ENCODE results near the gene PIGU.

Gene PIGU

DNA sequence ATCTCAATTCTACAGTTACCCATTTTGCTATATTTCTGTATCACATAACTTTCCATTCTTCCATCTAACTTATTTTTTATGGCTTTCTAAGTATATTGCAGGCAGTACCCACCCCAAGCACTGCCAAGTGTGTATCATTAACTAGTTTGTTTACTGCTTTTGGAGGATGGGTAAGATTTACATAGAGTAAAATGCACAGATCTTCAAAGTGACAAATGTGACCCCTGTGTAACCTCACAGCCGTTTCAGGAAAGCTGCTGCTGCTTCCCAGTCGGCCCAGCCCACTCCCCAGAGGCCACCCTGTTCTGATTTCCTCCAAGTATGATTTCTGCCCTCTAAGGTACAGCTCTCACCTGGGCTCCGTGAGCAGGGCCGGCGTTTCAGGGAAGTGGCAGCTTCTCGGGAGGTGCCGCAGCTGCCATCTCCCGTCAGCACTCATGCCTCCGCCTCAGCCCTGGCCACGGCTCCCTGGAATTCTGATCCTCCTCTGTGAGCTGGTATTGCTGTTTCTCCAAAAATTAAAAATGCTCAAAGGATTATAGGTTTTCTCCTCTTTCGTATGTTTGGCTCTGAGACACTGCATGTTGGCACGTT is 133.3 kb downstream of the PIGU start:
- no peak overlapping the region for H3K4me3 ChIP-seq (ENCODE audit: low read depth in 1 of 2, low read length in 2 of 2)
- no peaks in the 10 kb centered on the region for H3K4me1 ChIP-seq (ENCODE audit: insufficient read depth, low read length)
- H3K9ac ChIP-seq (ENCODE audit: low read length) = no peak overlapping the region
- H3K36me3 ChIP-seq (ENCODE audit: insufficient read depth, low read length) = peaks cover 31% of the 10 kb centered on the region
- H3K9me3 ChIP-seq (ENCODE audit: low read length) = no peaks in the 10 kb centered on the region
- H3K27ac ChIP-seq (ENCODE audit: low read depth, low read length) = no peak overlapping the region
- H3K27me3 ChIP-seq (ENCODE audit: control insufficient read depth in 1 of 2, insufficient read depth in 2 of 2, low read length in 2 of 2) = no peaks in the 10 kb centered on the region

DNA sequence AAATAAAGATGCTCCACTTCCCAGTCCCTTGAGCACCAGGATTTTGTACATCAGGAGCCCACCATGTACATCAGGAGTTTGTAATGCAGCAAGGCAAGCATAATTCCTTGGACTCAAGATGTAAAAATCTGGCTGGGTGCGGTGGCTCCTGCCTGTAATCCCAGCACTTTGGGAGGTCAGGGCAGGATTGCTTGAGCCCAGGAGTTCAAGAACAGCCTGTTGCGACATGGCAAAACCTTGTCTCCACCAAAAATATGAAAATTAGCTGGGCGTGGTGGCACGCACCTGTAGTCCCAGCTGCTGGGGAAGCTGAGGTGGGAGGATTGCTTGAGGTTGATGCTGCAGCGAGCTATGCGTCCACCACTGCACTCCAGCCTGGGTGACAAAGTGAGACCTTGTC is 134.5 kb downstream of the PIGU start:
- no peaks in the 10 kb centered on the region for H3K4me1 ChIP-seq (ENCODE audit: insufficient read depth, low read length)
- H3K4me3 ChIP-seq (ENCODE audit: low read depth in 1 of 2, low read length in 2 of 2) = no peak overlapping the region
- no peak overlapping the region for H3K9ac ChIP-seq (ENCODE audit: low read length)
- peaks cover 36% of the 10 kb centered on the region for H3K36me3 ChIP-seq (ENCODE audit: insufficient read depth, low read length)
- H3K9me3 ChIP-seq (ENCODE audit: low read length) = no peaks in the 10 kb centered on the region
- no peaks in the 10 kb centered on the region for H3K27me3 ChIP-seq (ENCODE audit: control insufficient read depth in 1 of 2, insufficient read depth in 2 of 2, low read length in 2 of 2)
- no peak overlapping the region for H3K27ac ChIP-seq (ENCODE audit: low read depth, low read length)

DNA sequence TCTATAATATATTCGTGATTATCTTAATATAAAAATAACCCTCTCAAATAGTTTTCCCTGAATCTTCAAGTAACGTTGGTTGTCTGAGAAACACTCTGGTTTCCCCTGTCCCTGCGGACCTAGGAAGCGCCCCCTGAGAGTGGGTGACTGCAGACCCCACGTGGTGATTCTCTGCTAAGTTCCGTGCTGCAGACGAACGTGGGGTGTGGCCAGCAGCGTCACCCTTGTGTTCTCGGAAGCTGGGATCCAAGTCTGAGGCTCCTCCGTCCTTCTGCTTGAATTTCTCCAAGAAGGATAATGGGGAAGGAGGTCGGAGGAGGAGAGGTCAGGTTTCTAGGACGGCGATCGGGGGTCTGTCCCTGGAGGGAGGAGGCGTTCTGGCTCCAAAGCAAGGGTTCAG is 135.0 kb downstream of the PIGU start:
- Histone ChIP-seq H3K9me3 (ENCODE audit: low read length) (no peaks in the 10 kb centered on the region), H3K27ac (ENCODE audit: low read depth, low read length) (no peak overlapping the region), H3K4me1 (ENCODE audit: insufficient read depth, low read length) (no peaks in the 10 kb centered on the region), H3K4me3 (ENCODE audit: low read depth in 1 of 2, low read length in 2 of 2) (no peak overlapping the region), H3K27me3 (ENCODE audit: control insufficient read depth in 1 of 2, insufficient read depth in 2 of 2, low read length in 2 of 2) (no peaks in the 10 kb centered on the region), H3K36me3 (ENCODE audit: insufficient read depth, low read length) (peaks cover 41% of the 10 kb centered on the region), H3K9ac (ENCODE audit: low read length) (no peak overlapping the region)

DNA sequence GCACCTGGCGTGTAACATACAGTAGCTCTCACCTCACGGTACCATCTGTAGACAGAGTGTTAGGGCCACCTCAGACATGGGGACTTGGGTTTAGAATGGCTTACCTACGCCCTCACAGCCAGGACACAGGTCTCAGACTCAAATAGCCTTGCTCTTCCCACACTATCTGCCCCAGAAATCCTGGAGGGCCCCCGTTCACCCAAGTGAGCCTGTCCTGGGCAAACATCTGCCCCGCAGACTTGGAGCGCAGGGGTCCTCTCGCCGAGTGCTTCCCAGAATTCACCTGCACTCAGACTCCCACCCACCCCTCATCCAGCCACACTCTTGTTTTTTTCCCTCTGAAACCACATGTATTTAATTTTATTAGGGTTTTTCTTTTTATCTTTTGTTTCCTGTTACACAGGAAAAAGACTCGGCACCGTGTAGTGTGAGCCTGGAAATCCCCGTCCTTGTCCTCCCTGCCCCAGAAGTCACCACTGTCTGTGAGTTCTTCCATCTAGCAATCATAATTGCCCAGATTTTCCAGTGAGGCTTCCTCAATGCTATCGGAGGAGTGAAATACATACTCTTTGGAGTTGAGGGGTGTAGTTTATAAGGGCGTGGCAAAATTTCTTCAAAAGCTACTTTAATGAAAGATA is 135.5 kb downstream of the PIGU start:
- H3K4me3 ChIP-seq (ENCODE audit: low read depth in 1 of 2, low read length in 2 of 2) = no peak overlapping the region
- H3K27ac ChIP-seq (ENCODE audit: low read depth, low read length) = no peak overlapping the region
- H3K36me3 ChIP-seq (ENCODE audit: insufficient read depth, low read length) = peaks cover 45% of the 10 kb centered on the region

DNA sequence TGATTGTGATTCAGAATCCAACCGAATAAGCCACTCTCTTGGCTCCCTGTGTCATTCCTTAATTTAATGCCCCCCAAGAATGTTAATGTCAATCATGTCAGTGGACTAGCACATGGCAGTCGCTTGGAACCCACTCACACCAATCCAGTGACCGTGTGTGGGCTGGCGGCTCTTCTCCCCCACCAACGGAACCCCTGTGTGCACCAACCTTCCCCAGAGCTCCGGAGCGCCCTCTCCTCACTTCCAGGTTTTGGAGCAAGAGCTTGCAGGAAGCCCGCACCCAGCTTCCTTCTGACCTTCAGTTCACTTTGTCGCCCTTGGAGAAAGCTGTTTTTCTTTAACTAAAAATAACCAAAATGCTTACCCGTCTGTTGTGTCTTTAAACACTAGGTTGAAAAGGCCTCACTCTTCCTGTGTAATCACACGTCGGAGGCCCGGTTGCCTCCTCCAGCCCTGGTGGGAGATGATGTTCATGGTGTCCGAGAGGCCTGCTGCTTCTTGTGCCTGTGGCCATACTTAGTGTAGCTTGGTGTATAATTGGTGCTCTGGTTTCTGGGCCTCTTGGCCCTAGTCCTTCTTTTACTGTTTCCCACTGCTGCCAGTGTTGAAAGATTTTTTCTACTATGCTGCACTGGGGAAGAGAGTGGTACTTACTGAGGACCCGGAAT is 136.2 kb downstream of the PIGU start:
- Histone ChIP-seq H3K36me3 (ENCODE audit: insufficient read depth, low read length) (peaks cover 51% of the 10 kb centered on the region), H3K4me3 (ENCODE audit: low read depth in 1 of 2, low read length in 2 of 2) (no peak overlapping the region), H3K4me1 (ENCODE audit: insufficient read depth, low read length) (no peaks in the 10 kb centered on the region), H3K27ac (ENCODE audit: low read depth, low read length) (no peak overlapping the region), H3K27me3 (ENCODE audit: control insufficient read depth in 1 of 2, insufficient read depth in 2 of 2, low read length in 2 of 2) (no peaks in the 10 kb centered on the region), H3K9me3 (ENCODE audit: low read length) (no peaks in the 10 kb centered on the region), H3K9ac (ENCODE audit: low read length) (no peak overlapping the region)

More for the DNA sequence above, 135.5 kb downstream of the PIGU start:
- Histone ChIP-seq H3K9me3 (ENCODE audit: low read length) (no peaks in the 10 kb centered on the region), H3K27me3 (ENCODE audit: control insufficient read depth in 1 of 2, insufficient read depth in 2 of 2, low read length in 2 of 2) (no peaks in the 10 kb centered on the region), H3K4me1 (ENCODE audit: insufficient read depth, low read length) (no peaks in the 10 kb centered on the region), H3K9ac (ENCODE audit: low read length) (no peak overlapping the region)

DNA sequence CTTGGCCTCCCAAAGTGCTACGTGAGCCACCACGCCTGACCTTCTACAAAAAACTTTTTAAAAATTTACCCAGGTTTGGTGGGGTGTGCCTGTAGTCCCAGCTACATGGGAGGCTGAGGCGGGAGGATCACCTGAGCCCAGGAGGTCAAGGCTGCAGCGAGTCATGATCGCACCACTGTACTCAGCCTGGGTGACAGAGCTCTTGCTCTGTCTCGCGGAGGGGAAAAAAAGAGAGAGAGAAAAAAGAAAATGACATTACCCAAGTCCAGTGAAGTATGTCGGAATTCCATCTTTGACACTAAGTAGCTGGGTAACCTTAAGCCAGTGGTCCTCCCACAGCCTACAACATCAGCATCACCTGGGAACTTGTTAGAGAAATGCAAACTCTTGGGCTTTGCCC is 137.1 kb downstream of the PIGU start:
- H3K36me3 ChIP-seq (ENCODE audit: insufficient read depth, low read length) = peaks cover 61% of the 10 kb centered on the region
- no peak overlapping the region for H3K4me3 ChIP-seq (ENCODE audit: low read depth in 1 of 2, low read length in 2 of 2)
- no peaks in the 10 kb centered on the region for H3K27me3 ChIP-seq (ENCODE audit: control insufficient read depth in 1 of 2, insufficient read depth in 2 of 2, low read length in 2 of 2)
- H3K4me1 ChIP-seq (ENCODE audit: insufficient read depth, low read length) = no peaks in the 10 kb centered on the region
- no peak overlapping the region for H3K9ac ChIP-seq (ENCODE audit: low read length)
- no peaks in the 10 kb centered on the region for H3K9me3 ChIP-seq (ENCODE audit: low read length)
- no peak overlapping the region for H3K27ac ChIP-seq (ENCODE audit: low read depth, low read length)

DNA sequence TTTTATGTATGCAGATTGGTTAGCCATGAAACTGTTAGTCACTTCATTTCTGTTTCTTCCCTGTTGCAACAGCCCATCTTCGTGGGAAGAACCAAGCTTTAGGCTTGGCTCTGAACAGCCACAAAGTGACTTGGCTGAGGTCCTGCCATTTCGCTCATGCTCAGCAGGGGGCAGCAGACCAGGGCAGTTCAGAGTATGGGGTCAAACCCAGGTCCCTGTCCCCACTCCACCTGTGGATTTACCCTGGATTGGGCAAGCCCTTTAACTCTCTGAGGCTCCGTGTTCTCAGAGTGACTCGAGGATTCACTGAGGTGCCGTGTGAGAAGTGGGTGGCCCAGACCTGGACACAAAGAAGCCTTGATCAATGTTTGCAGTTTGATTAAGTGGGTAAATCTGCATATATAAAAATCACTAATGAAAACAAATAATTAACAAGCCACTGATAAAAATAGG is 138.2 kb downstream of the PIGU start:
- Histone ChIP-seq H3K4me1 (ENCODE audit: insufficient read depth, low read length) (no peaks in the 10 kb centered on the region), H3K27me3 (ENCODE audit: control insufficient read depth in 1 of 2, insufficient read depth in 2 of 2, low read length in 2 of 2) (no peaks in the 10 kb centered on the region), H3K9me3 (ENCODE audit: low read length) (no peaks in the 10 kb centered on the region), H3K4me3 (ENCODE audit: low read depth in 1 of 2, low read length in 2 of 2) (no peak overlapping the region), H3K27ac (ENCODE audit: low read depth, low read length) (no peak overlapping the region), H3K36me3 (ENCODE audit: insufficient read depth, low read length) (peaks cover 71% of the 10 kb centered on the region), H3K9ac (ENCODE audit: low read length) (no peak overlapping the region)

DNA sequence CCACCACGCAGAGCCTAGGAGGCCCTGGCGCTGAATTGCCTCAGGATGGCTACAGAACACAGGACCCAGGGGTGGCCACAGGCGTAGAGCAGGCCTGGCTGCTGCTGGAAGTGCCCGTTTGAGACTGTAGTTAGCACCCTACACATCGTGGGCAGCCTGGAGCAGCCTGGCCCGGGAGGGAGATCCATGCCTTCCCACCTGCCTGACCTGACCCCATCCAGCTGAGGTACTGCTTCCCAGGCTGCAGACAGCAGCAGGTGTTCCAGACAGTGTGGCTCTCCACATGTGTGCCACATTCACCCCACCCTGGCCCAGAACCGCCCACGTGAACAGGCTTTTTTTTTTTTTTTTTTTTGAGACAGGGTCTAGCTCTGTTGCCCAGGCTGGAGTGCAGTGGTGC is 139.2 kb downstream of the PIGU start:
- H3K4me3 ChIP-seq (ENCODE audit: low read depth in 1 of 2, low read length in 2 of 2) = no peak overlapping the region
- H3K27ac ChIP-seq (ENCODE audit: low read depth, low read length) = no peak overlapping the region
- no peaks in the 10 kb centered on the region for H3K27me3 ChIP-seq (ENCODE audit: control insufficient read depth in 1 of 2, insufficient read depth in 2 of 2, low read length in 2 of 2)
- H3K4me1 ChIP-seq (ENCODE audit: insufficient read depth, low read length) = no peaks in the 10 kb centered on the region
- H3K36me3 ChIP-seq (ENCODE audit: insufficient read depth, low read length) = peaks cover 71% of the 10 kb centered on the region
- no peak overlapping the region for H3K9ac ChIP-seq (ENCODE audit: low read length)
- H3K9me3 ChIP-seq (ENCODE audit: low read length) = no peaks in the 10 kb centered on the region

DNA sequence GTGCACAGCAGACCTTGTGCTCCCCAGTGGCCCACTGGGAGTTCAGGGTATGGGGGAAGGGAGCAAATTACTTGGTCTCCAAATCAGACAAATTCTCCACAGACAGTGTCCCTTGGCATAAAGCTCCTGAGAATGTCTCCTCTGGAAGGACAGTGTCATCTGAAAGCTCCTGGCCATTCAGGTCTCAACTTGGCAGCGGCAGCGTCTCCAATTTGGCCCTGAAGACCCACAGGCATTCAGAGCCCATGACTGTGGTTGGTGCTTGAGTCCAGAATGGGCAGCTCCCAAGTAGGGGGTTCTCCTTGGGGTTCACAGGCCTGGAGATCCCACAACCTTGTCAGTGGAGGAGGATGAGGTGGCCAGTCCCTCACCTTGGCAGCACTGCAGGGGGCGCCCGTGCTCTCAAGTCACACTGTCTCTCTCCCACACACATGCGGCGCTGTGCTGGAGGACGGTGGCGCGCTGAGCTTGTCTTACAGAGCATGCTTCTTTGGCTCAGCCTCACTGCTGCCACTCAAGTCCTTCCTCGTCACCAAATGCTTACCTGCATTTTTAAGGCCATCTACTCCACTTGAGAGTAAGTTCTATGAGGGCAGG is 140.0 kb downstream of the PIGU start:
- H3K4me1 ChIP-seq (ENCODE audit: insufficient read depth, low read length) = no peaks in the 10 kb centered on the region
- H3K4me3 ChIP-seq (ENCODE audit: low read depth in 1 of 2, low read length in 2 of 2) = no peak overlapping the region
- H3K9ac ChIP-seq (ENCODE audit: low read length) = no peak overlapping the region
- no peaks in the 10 kb centered on the region for H3K27me3 ChIP-seq (ENCODE audit: control insufficient read depth in 1 of 2, insufficient read depth in 2 of 2, low read length in 2 of 2)
- H3K27ac ChIP-seq (ENCODE audit: low read depth, low read length) = no peak overlapping the region
- no peaks in the 10 kb centered on the region for H3K9me3 ChIP-seq (ENCODE audit: low read length)
- peaks cover 70% of the 10 kb centered on the region for H3K36me3 ChIP-seq (ENCODE audit: insufficient read depth, low read length)

DNA sequence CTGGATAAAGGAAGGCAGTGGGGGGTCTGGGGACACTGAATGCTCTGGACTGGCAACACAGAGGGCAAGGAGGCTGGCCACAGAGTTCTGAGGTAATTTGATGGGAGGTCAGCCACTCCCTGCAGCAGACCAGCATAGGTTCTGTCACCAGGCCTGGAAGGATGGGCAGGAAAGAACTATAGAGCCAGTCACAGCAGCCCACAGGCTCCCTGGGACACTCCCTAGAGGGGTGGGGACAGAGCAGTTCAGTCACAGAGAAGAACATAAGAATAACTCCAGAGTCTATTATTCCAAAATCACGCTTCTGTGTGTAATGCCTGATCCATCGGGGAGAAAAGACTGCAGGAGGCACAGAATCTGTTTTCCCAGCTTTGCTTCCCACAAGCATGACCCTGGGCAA is 141.0 kb downstream of the PIGU start:
- Histone ChIP-seq H3K9me3 (ENCODE audit: low read length) (no peaks in the 10 kb centered on the region), H3K4me3 (ENCODE audit: low read depth in 1 of 2, low read length in 2 of 2) (no peak overlapping the region), H3K36me3 (ENCODE audit: insufficient read depth, low read length) (peaks cover 64% of the 10 kb centered on the region), H3K27me3 (ENCODE audit: control insufficient read depth in 1 of 2, insufficient read depth in 2 of 2, low read length in 2 of 2) (no peaks in the 10 kb centered on the region), H3K9ac (ENCODE audit: low read length) (no peak overlapping the region), H3K27ac (ENCODE audit: low read depth, low read length) (no peak overlapping the region), H3K4me1 (ENCODE audit: insufficient read depth, low read length) (no peaks in the 10 kb centered on the region)

DNA sequence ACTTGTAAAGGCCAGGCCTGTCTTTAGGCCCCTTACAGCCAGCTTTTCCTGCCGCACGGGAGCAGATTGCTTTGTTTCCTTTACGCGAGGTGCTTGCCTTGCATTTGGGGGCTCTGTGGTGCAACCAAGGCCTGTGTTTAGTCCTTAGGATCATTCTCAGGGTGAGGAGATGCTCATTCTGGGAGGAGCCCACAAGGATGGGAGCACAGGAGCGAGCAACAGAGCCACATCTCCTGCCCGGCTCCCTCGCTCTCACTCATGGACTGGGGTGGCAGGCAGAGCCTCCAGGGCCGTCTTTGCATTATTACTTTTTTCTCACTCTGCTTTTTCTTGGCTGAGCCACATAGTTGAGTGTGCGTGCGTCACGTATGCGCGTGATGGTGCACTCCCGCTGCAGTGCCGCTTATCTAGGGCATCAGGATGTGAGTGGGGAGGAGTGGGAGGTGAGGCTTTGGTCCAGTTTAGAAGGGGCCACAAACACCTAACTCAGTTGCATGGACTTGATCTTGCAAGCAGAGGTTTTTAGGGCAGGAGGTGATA is 141.5 kb downstream of the PIGU start:
- H3K9ac ChIP-seq (ENCODE audit: low read length) = no peak overlapping the region
- H3K36me3 ChIP-seq (ENCODE audit: insufficient read depth, low read length) = peaks cover 64% of the 10 kb centered on the region
- no peak overlapping the region for H3K4me3 ChIP-seq (ENCODE audit: low read depth in 1 of 2, low read length in 2 of 2)
- H3K4me1 ChIP-seq (ENCODE audit: insufficient read depth, low read length) = no peaks in the 10 kb centered on the region
- no peak overlapping the region for H3K27ac ChIP-seq (ENCODE audit: low read depth, low read length)
- H3K27me3 ChIP-seq (ENCODE audit: control insufficient read depth in 1 of 2, insufficient read depth in 2 of 2, low read length in 2 of 2) = no peaks in the 10 kb centered on the region
- H3K9me3 ChIP-seq (ENCODE audit: low read length) = no peaks in the 10 kb centered on the region

Data from muscle layer of colon (tissue), 2 donors.